ENCODE data around the gene RCAN2.

DNA sequence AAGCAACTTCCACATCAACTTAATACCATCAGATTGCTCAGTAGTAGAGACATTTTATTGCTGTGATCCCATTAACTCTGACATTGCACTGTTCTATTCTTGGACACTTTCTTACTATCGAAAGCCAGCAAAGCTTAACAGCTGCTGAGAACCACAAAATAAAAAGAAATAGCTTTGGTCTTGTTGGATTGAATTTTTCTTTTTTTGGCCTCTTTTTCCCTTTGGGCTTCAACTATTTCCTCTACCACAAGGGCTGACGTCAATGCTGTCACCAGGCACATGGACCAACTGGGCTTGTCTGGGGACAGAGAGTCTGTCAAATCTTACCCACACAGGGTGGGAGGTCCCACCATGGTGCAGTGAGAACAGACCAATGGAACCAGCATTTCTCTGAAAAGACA, 257.1 kb downstream of the RCAN2 start:
- no peak for TF ChIP-seq POLR2A (IDR thresholded peaks at IDR 0.05)
- TF ChIP-seq, protein P1, sequence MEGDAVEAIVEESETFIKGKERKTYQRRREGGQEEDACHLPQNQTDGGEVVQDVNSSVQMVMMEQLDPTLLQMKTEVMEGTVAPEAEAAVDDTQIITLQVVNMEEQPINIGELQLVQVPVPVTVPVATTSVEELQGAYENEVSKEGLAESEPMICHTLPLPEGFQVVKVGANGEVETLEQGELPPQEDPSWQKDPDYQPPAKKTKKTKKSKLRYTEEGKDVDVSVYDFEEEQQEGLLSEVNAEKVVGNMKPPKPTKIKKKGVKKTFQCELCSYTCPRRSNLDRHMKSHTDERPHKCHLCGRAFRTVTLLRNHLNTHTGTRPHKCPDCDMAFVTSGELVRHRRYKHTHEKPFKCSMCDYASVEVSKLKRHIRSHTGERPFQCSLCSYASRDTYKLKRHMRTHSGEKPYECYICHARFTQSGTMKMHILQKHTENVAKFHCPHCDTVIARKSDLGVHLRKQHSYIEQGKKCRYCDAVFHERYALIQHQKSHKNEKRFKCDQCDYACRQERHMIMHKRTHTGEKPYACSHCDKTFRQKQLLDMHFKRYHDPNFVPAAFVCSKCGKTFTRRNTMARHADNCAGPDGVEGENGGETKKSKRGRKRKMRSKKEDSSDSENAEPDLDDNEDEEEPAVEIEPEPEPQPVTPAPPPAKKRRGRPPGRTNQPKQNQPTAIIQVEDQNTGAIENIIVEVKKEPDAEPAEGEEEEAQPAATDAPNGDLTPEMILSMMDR (IDR thresholded peaks at IDR 0.05): no peak
- no peak for TF ChIP-seq EP300 (IDR thresholded peaks at IDR 0.05)

All from ovary (tissue), 3 donors.